HFFc6 (cell line): ENCODE data around the gene RASSF5. TPM values are rescaled to one million over a fixed set of nuclear protein-coding genes. Genes with fewer than 3 reads are reported as not detected.

Experiments used
- DNase-seq: peaks from one replicate; pipeline ENCODE4 v3.0.0-alpha.2; 2018
- H3K27ac Mint-ChIP-seq: 2 replicates; pipeline ENCODE4 v1.8.0; 2020; ENCODE audit warnings: mild to moderate bottlenecking, mixed read lengths
- H3K27me3 Mint-ChIP-seq: 2 replicates; pipeline ENCODE4 v1.8.0; 2021; ENCODE audit warnings: mild to moderate bottlenecking, moderate library complexity, mixed read lengths; ENCODE audit not compliant: insufficient read depth
- H3K36me3 Mint-ChIP-seq: 2 replicates; pipeline ENCODE4 v1.8.0; 2021; ENCODE audit warnings: low read depth, mixed read lengths
- H3K4me1 Mint-ChIP-seq: 2 replicates; pipeline ENCODE4 v1.8.0; 2020; ENCODE audit warnings: low read depth, mixed read lengths
- H3K4me3 Mint-ChIP-seq: 2 replicates; pipeline ENCODE4 v1.8.0; 2020; ENCODE audit warnings: mild to moderate bottlenecking, moderate library complexity, mixed read lengths
- H3K9me3 Mint-ChIP-seq: 2 replicates; pipeline ENCODE4 v1.8.0; 2020; ENCODE audit warnings: mild to moderate bottlenecking, mixed read lengths
- total RNA-seq, 6 experiments: library from RNA; stranded (reverse); fragmentation: NEBNext Ultra II Directional; extraction: Animal tissue kit (Norgen Biotek cat#: 25700); gene quantifications; 2 replicates in 1 of 6; 3 replicates in 5 of 6; pipeline ENCODE4 v1.2.3, GENCODE V29; 2021
- TF ChIP-seq, protein P1 (sequence below): fragments of 200-600 bp; sonication (generic); IDR thresholded peaks from 2 replicates; pipeline ENCODE4 v1.5.0; 2021; ENCODE audit warnings: antibody characterized with exemption, mild to moderate bottlenecking

RASSF5 gene
- total RNA-seq, 6 experiments from 2014 or later = 0.52 to 1.1 (median 0.82) TPM

GRCh38 chr1:206463137-206463536, 44.2 kb upstream of the RASSF5 start:
- TF ChIP-seq, protein P1, sequence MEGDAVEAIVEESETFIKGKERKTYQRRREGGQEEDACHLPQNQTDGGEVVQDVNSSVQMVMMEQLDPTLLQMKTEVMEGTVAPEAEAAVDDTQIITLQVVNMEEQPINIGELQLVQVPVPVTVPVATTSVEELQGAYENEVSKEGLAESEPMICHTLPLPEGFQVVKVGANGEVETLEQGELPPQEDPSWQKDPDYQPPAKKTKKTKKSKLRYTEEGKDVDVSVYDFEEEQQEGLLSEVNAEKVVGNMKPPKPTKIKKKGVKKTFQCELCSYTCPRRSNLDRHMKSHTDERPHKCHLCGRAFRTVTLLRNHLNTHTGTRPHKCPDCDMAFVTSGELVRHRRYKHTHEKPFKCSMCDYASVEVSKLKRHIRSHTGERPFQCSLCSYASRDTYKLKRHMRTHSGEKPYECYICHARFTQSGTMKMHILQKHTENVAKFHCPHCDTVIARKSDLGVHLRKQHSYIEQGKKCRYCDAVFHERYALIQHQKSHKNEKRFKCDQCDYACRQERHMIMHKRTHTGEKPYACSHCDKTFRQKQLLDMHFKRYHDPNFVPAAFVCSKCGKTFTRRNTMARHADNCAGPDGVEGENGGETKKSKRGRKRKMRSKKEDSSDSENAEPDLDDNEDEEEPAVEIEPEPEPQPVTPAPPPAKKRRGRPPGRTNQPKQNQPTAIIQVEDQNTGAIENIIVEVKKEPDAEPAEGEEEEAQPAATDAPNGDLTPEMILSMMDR = no peak
- no peaks in the 10 kb centered on the region for H3K9me3 Mint-ChIP-seq

DNA sequence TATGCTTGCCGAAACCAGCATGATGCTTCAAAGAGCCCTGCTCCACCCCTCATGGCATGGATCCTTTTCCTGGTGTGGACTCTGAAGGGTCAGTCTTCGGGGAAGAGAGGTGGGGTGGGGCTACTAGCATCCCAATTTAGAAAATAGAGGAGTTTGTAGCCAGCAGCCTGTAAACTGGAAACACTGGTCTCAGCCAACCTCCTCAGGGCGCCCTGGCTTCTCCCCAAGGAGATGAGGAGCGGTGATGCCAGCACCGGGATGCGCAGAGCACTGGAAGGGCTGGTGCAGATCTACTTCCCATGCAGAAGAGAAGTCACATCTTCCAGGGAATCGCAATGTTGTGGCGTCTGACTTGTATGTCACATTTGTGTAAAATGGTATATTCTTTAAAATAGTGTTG, 43.4 kb upstream of the RASSF5 start:
- DNase-seq = no peak
- peaks cover 19% of the 10 kb centered on the region for H3K36me3 Mint-ChIP-seq
- peaks cover 14% of the 10 kb centered on the region for H3K27me3 Mint-ChIP-seq
- no peaks in the 10 kb centered on the region for H3K9me3 Mint-ChIP-seq
- TF ChIP-seq, protein P1 = no peak
- H3K4me3 Mint-ChIP-seq = no peak overlapping the region
- peaks cover 56% of the 10 kb centered on the region for H3K4me1 Mint-ChIP-seq
- peak overlapping the region; percentile 90 for H3K27ac Mint-ChIP-seq

More at GRCh38 chr1:206463137-206463536, 44.2 kb upstream of the RASSF5 start:
- no peak for DNase-seq
- H3K4me1 Mint-ChIP-seq = peaks cover 53% of the 10 kb centered on the region
- H3K4me3 Mint-ChIP-seq = no peak overlapping the region
- H3K36me3 Mint-ChIP-seq = peaks cover 27% of the 10 kb centered on the region
- H3K27ac Mint-ChIP-seq = peak overlapping the region; percentile 90; the same call in 1 of the 2 replicates
- H3K27me3 Mint-ChIP-seq = peaks cover 14% of the 10 kb centered on the region

DNA sequence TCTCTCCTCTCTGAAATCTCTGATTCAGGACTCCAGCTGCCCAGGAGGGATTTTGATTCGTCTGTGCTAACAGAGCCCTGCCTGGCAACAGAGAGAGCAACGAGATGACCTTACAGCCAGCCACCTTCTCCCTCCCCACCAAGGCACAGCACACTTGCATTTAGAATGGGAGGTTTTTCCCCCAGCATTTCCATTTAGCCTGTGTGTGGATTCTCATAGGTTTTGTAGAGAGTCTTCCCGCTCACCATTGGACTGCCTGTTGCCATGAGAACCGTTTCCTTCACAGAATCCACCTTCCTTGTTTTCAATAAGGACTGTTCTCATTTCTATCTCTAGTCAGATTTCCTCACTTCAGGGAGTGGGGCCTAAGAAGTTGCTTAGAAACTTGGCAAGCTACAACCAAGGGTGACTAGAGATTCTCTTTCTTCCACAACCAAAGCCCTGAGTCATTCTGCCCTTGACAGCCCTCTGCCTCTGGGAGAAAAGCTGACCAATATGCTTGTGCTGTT, 42.8 kb upstream of the RASSF5 start:
- peak overlapping the region; percentile 90 for H3K27ac Mint-ChIP-seq
- H3K4me3 Mint-ChIP-seq = peak overlapping the region; percentile 27; the same call in 1 of the 2 replicates
- H3K36me3 Mint-ChIP-seq = peaks cover 13% of the 10 kb centered on the region
- DNase-seq = peak; percentile 91
- TF ChIP-seq, protein P1 = no peak
- H3K27me3 Mint-ChIP-seq = peaks cover 14% of the 10 kb centered on the region
- H3K9me3 Mint-ChIP-seq = no peaks in the 10 kb centered on the region
- peaks cover 61% of the 10 kb centered on the region for H3K4me1 Mint-ChIP-seq

DNA sequence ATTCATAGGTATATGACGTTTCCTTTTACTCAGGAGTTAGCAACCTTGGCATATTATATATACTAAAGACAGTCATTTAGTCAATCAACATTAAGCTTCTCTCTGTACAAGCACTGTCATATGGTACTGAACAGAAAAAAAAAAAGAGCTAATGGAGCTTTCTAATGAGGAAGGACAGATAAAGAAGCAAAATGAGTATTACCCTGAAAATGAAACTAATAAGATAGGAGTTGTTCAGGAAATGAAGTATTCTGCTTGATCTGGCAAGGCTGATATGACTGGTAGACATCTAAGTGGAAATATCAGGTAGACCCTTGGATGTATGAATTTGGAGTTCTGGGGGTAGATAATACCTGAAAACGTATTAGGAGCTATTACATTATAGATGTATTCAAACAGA, 41.4 kb upstream of the RASSF5 start:
- DNase-seq = no peak
- Mint-ChIP-seq H3K27me3 (peaks cover 14% of the 10 kb centered on the region), H3K36me3 (peaks cover 12% of the 10 kb centered on the region), H3K27ac (0 out of 2 replicates have a peak overlapping the region, but pooled peaks have one; percentile 17), H3K9me3 (no peaks in the 10 kb centered on the region), H3K4me1 (peaks cover 70% of the 10 kb centered on the region), H3K4me3 (no peak overlapping the region)
- TF ChIP-seq, protein P1 = no peak

DNA sequence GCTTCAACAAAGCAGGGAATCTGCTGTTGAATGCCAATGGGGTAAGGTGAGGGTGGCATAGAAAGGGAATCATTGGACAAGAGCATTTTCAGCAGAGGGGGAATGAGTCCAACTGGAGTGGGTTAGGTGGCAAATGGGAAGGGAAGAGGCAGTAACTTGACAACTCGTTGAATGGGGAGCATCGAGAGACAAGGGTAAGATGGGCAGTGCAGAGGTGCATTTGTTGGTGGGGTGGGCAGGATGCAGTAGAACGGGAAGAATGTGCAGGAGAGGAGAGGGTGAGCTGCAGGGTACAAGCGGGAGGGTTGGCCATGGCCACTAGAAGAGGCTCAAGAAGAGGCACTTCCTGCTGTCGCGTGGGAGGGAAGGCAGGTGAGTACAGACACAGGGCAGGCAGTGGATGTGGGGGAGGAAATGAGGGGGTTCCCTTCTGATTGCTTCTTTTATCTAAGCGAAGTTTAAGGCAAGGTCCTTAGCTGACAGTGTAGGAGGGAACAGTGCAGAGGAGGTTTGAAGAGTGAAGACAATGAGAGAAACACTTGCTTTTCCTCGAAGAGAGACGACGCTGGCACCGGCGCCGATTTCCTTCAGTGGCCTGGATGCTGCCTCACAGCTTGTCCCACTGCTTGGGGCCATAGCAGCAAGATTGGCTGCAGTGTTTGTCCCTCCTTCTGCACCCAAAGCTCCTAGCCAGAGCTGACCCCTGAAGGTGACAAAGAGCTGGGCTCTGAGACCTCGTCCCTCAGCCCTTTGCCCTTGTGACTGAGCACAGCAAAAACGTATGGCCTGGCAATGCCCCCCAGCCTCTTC, 40.3 kb upstream of the RASSF5 start:
- H3K27ac Mint-ChIP-seq = no peak overlapping the region; the same call in 1 of the 2 replicates

More for the DNA sequence above, 40.3 kb upstream of the RASSF5 start:
- Mint-ChIP-seq H3K4me3 (no peak overlapping the region), H3K4me1 (peaks cover 80% of the 10 kb centered on the region), H3K27me3 (peaks cover 14% of the 10 kb centered on the region), H3K36me3 (peaks cover 6% of the 10 kb centered on the region), H3K9me3 (no peaks in the 10 kb centered on the region)
- DNase-seq = no peak
- TF ChIP-seq, protein P1 = no peak
